ENCODE data around the gene DTX3L. TPM values are rescaled to one million over a fixed set of nuclear protein-coding genes. Genes with fewer than 3 reads are reported as not detected.
A peak's percentile ranks its signal among the peaks of the same experiment; 100 is the strongest.

The DTX3L gene
- total and polyA plus RNA-seq, 2 experiments from 2014 or later: 0.04 to 0.33 TPM

- Histone ChIP-seq H3K27me3 (no peaks in the 10 kb centered on the region), H3K4me1 (ENCODE audit: low read depth) (no peaks in the 10 kb centered on the region), H3K36me3 (no peaks in the 10 kb centered on the region), H3K27ac (no peak overlapping the region), H3K9me3 (ENCODE audit: low read depth) (no peaks in the 10 kb centered on the region), H3K4me3 (no peak overlapping the region)
- DNase-seq (ENCODE audit: low read depth in 1 of 2, low spot score in 1 of 2): no peak
- TF ChIP-seq CTCF (IDR thresholded peaks at IDR 0.05; ENCODE audit: low read depth, low read length): no peak
These were observed 25.2 kb downstream of the DTX3L start for GRCh38 chr3:122589297-122589696.

GRCh38 chr3:122590610-122591009 lies 26.5 kb downstream of the DTX3L start:
- TF ChIP-seq CTCF (IDR thresholded peaks at IDR 0.05; ENCODE audit: low read depth, low read length): no peak
- Histone ChIP-seq H3K27ac (no peak overlapping the region), H3K9me3 (ENCODE audit: low read depth) (no peaks in the 10 kb centered on the region), H3K4me3 (no peak overlapping the region), H3K27me3 (no peaks in the 10 kb centered on the region), H3K36me3 (no peaks in the 10 kb centered on the region), H3K4me1 (ENCODE audit: low read depth) (no peaks in the 10 kb centered on the region)
- no peak for DNase-seq (ENCODE audit: low read depth in 1 of 2, low spot score in 1 of 2)

GRCh38 chr3:122594025-122594424 lies 29.9 kb downstream of the DTX3L start:
- H3K4me3 ChIP-seq: no peak overlapping the region
- TF ChIP-seq CTCF (IDR thresholded peaks at IDR 0.05; ENCODE audit: low read depth, low read length): no peak
- H3K4me1 ChIP-seq (ENCODE audit: low read depth): no peaks in the 10 kb centered on the region
- H3K36me3 ChIP-seq: no peaks in the 10 kb centered on the region
- no peaks in the 10 kb centered on the region for H3K9me3 ChIP-seq (ENCODE audit: low read depth)
- DNase-seq (ENCODE audit: low read depth in 1 of 2, low spot score in 1 of 2): no peak
- H3K27me3 ChIP-seq: no peaks in the 10 kb centered on the region
- no peak overlapping the region for H3K27ac ChIP-seq

- H3K36me3 ChIP-seq: no peaks in the 10 kb centered on the region
- no peaks in the 10 kb centered on the region for H3K4me1 ChIP-seq (ENCODE audit: low read depth)
- no peak for TF ChIP-seq CTCF (IDR thresholded peaks at IDR 0.05; ENCODE audit: low read depth, low read length)
- H3K9me3 ChIP-seq (ENCODE audit: low read depth): no peaks in the 10 kb centered on the region
- DNase-seq (ENCODE audit: low read depth in 1 of 2, low spot score in 1 of 2): peak in 1 of 2 donors; percentile 6
- H3K27me3 ChIP-seq: no peaks in the 10 kb centered on the region
- H3K4me3 ChIP-seq: no peak overlapping the region
- H3K27ac ChIP-seq: no peak overlapping the region
These were observed 34.0 kb downstream of the DTX3L start for GRCh38 chr3:122598151-122598550.

- H3K27me3 ChIP-seq: no peaks in the 10 kb centered on the region
- H3K9me3 ChIP-seq (ENCODE audit: low read depth): no peaks in the 10 kb centered on the region
- H3K27ac ChIP-seq: no peak overlapping the region
- H3K4me1 ChIP-seq (ENCODE audit: low read depth): no peaks in the 10 kb centered on the region
- no peaks in the 10 kb centered on the region for H3K36me3 ChIP-seq
- H3K4me3 ChIP-seq: no peak overlapping the region
- TF ChIP-seq CTCF (IDR thresholded peaks at IDR 0.05; ENCODE audit: low read depth, low read length): no peak
- DNase-seq (ENCODE audit: low read depth in 1 of 2, low spot score in 1 of 2): no peak
These were observed 34.4 kb downstream of the DTX3L start for GRCh38 chr3:122598556-122598955.

Measured in cardiac muscle cell (in vitro differentiated cells and primary cell).